H9 (cell line): ENCODE results near the gene ZC3H12C. TPM values are rescaled to one million over a fixed set of nuclear protein-coding genes. Genes with fewer than 3 reads are reported as not detected.

Experiments used
- DNase-seq: peaks from one replicate; pipeline ENCODE4 v3.0.0-alpha.2; 2017
- H2AFZ ChIP-seq: one replicate; pipeline ENCODE4 v1.6.1; 2013; ENCODE audit warnings: mild to moderate bottlenecking, low read length, control low read depth, moderate library complexity
- H2AK5ac ChIP-seq: 2 replicates; pipeline ENCODE4 v1.6.1; 2013; ENCODE audit warnings: low read length, control low read depth, mixed read lengths; ENCODE audit not compliant: insufficient read length
- H2BK120ac ChIP-seq: one replicate; pipeline ENCODE4 v1.6.1; 2013; ENCODE audit warnings: low read depth, mild to moderate bottlenecking, low read length, control low read depth, inconsistent platforms; ENCODE audit not compliant: poor library complexity, severe bottlenecking
- H2BK12ac ChIP-seq: 2 replicates; pipeline ENCODE4 v1.6.1; 2013; ENCODE audit warnings: low read length, control low read depth, mixed read lengths, low read depth; ENCODE audit not compliant: insufficient read length
- H2BK15ac ChIP-seq: 2 replicates; pipeline ENCODE4 v1.6.1; 2013; ENCODE audit warnings: low read depth, low read length, control low read depth
- H2BK20ac ChIP-seq: one replicate; pipeline ENCODE4 v1.6.1; 2013; ENCODE audit warnings: low read depth, mild to moderate bottlenecking, low read length, control low read depth, inconsistent platforms; ENCODE audit not compliant: poor library complexity, severe bottlenecking
- H2BK5ac ChIP-seq: 2 replicates; pipeline ENCODE4 v1.6.1; 2013; ENCODE audit warnings: low read length, control low read depth, mixed read lengths; ENCODE audit not compliant: insufficient read length
- H3K14ac ChIP-seq: 2 replicates; pipeline ENCODE4 v1.6.1; 2013; ENCODE audit warnings: low read length, control low read depth; ENCODE audit not compliant: insufficient read depth
- H3K18ac ChIP-seq: 2 replicates; pipeline ENCODE4 v1.6.1; 2013; ENCODE audit warnings: low read depth, mild to moderate bottlenecking, mixed read lengths, low read length, control low read depth; ENCODE audit not compliant: insufficient read length
- H3K23ac ChIP-seq: 2 replicates; pipeline ENCODE4 v1.6.1; 2013; ENCODE audit warnings: low read length, control low read depth, mixed read lengths, low read depth; ENCODE audit not compliant: insufficient read length
- H3K23me2 ChIP-seq: 2 replicates; pipeline ENCODE4 v1.6.1; 2013; ENCODE audit warnings: low read depth, mild to moderate bottlenecking, mixed read lengths, low read length, control low read depth; ENCODE audit not compliant: insufficient read length, poor library complexity, severe bottlenecking
- H3K27ac ChIP-seq: 2 replicates; pipeline ENCODE4 v1.5.1; 2013; ENCODE audit warnings: low read length, control low read depth, mixed read lengths, low read depth; ENCODE audit not compliant: insufficient read length
- H3K27me3 ChIP-seq: 2 replicates; pipeline ENCODE4 v1.6.1; 2013; ENCODE audit warnings: low read length, control low read depth, inconsistent platforms; ENCODE audit not compliant: insufficient read depth
- H3K4ac ChIP-seq: 2 replicates; pipeline ENCODE4 v1.6.1; 2013; ENCODE audit warnings: low read depth, mild to moderate bottlenecking, control low read depth, inconsistent platforms, low read length, moderate library complexity
- H3K4me1 ChIP-seq: 2 replicates; pipeline ENCODE4 v1.6.1; 2013; ENCODE audit warnings: low read length, control low read depth, inconsistent platforms; ENCODE audit not compliant: insufficient read depth
- H3K4me2 ChIP-seq: 2 replicates; pipeline ENCODE4 v1.6.1; 2013; ENCODE audit warnings: low read length, control low read depth, mixed read lengths; ENCODE audit not compliant: insufficient read length, insufficient read depth
- H3K56ac ChIP-seq: 2 replicates; pipeline ENCODE4 v1.6.1; 2013; ENCODE audit warnings: low read depth, mild to moderate bottlenecking, mixed read lengths, low read length, control low read depth; ENCODE audit not compliant: insufficient read length
- H3K79me1 ChIP-seq: 2 replicates; pipeline ENCODE4 v1.6.1; 2013; ENCODE audit warnings: low read depth, mild to moderate bottlenecking, moderate library complexity, low read length, control low read depth, inconsistent platforms; ENCODE audit not compliant: insufficient read depth, poor library complexity, severe bottlenecking
- H3K79me2 ChIP-seq: 2 replicates; pipeline ENCODE4 v1.6.1; 2013; ENCODE audit warnings: low read length, control low read depth, inconsistent platforms; ENCODE audit not compliant: insufficient read depth
- H3K9ac ChIP-seq: 2 replicates; pipeline ENCODE4 v1.6.1; 2013; ENCODE audit warnings: low read length, control low read depth, mixed read lengths; ENCODE audit not compliant: insufficient read length; ENCODE audit errors: extremely low read depth
- H3K9me3 ChIP-seq: one replicate; pipeline ENCODE4 v1.6.1; 2013; ENCODE audit warnings: low read depth, low read length, inconsistent platforms; ENCODE audit not compliant: control insufficient read depth
- H3T11ph ChIP-seq: one replicate; pipeline ENCODE4 v1.6.1; 2013; ENCODE audit warnings: mild to moderate bottlenecking, low read length, control low read depth, inconsistent platforms
- H4K20me1 ChIP-seq: one replicate; pipeline ENCODE4 v1.6.1; 2013; ENCODE audit not compliant: control insufficient read depth, insufficient read length, insufficient read depth
- H4K5ac ChIP-seq: 2 replicates; pipeline ENCODE4 v1.6.1; 2013; ENCODE audit warnings: low read depth, mild to moderate bottlenecking, mixed read lengths, low read length, control low read depth; ENCODE audit not compliant: insufficient read length
- H4K8ac ChIP-seq: replicated peaks from 2 replicates; pipeline ENCODE4 v1.6.1; 2013; ENCODE audit warnings: low read length, control low read depth, mixed read lengths, low read depth; ENCODE audit not compliant: insufficient read length
- H4K91ac ChIP-seq: 2 replicates; pipeline ENCODE4 v1.6.1; 2013; ENCODE audit warnings: low read depth, mild to moderate bottlenecking, moderate library complexity, mixed read lengths, low read length, control low read depth; ENCODE audit not compliant: insufficient read length
- H3K27ac Mint-ChIP-seq, 3 experiments: 2 replicates in 2 of 3; 3 replicates in 1 of 3; pipeline ENCODE4 v1.8.0; 2020 to 2021; ENCODE audit warnings: mixed read lengths in 3 of 3, mild to moderate bottlenecking in 1 of 3, moderate library complexity in 1 of 3
- H3K27me3 Mint-ChIP-seq: 2 replicates; pipeline ENCODE4 v1.8.0; 2021; ENCODE audit warnings: low read depth, mild to moderate bottlenecking, moderate library complexity, mixed read lengths
- H3K36me3 Mint-ChIP-seq, 3 experiments: 2 replicates in 2 of 3; 3 replicates in 1 of 3; pipeline ENCODE4 v1.8.0; 2020 to 2021; ENCODE audit warnings: low read depth in 3 of 3, mixed read lengths in 3 of 3; ENCODE audit not compliant: insufficient read depth in 1 of 3
- H3K4me1 Mint-ChIP-seq, 2 experiments: 2 replicates each; pipeline ENCODE4 v1.8.0; 2020; ENCODE audit warnings: mixed read lengths in 2 of 2
- H3K4me3 Mint-ChIP-seq, 2 experiments: 2 replicates in 1 of 2; 3 replicates in 1 of 2; pipeline ENCODE4 v1.8.0; 2020 to 2021; ENCODE audit warnings: mild to moderate bottlenecking in 2 of 2, mixed read lengths in 2 of 2, moderate library complexity in 1 of 2
- H3K9me3 Mint-ChIP-seq, 2 experiments: 2 replicates in 1 of 2; 3 replicates in 1 of 2; pipeline ENCODE4 v1.8.0; 2020; ENCODE audit warnings: mild to moderate bottlenecking in 2 of 2, mixed read lengths in 2 of 2, moderate library complexity in 1 of 2
- CTCF ChIP-seq: fragments of 200-600 bp; sonication (generic); conservative IDR thresholded peaks from 3 replicates; pipeline ENCODE4 v1.8.0; 2021; ENCODE audit warnings: antibody characterized with exemption, mild to moderate bottlenecking
- WGBS: extraction: QIAGEN DNeasy Blood & Tissue Kit; methylation state at CpG from one replicate; pipeline ENCODE4 v1.1.7; 2013; ENCODE audit warnings: missing lambda C conversion rate, low lambda C conversion rate, mixed read lengths; ENCODE audit not compliant: insufficient read length; ENCODE audit errors: extremely low coverage; 5-methylcytosine and 5-hydroxymethylcytosine counted together
- total RNA-seq: library from RNA; stranded (reverse); gene quantifications from 2 replicates; pipeline ENCODE4 v1.2.1, GENCODE V29; 2021

ZC3H12C gene
- total RNA-seq, 1 experiment from 2014 or later: 4.8 TPM

- Histone ChIP-seq H3K9me3 (no peaks in the 10 kb centered on the region), H3K4me1 (peaks cover 4% of the 10 kb centered on the region; the same call in 1 of the 2 replicates), H2BK120ac (no peak overlapping the region), H3K23me2 (peaks cover 7% of the 10 kb centered on the region), H2BK15ac (no peak overlapping the region), H3K18ac (no peak overlapping the region), H3T11ph (no peak overlapping the region), H3K27ac (no peak overlapping the region), H4K5ac (no peak overlapping the region), H2BK5ac (no peak overlapping the region), H4K8ac (no peak overlapping the region), H4K20me1 (no peaks in the 10 kb centered on the region), H3K14ac (no peak overlapping the region), H2AFZ (no peak overlapping the region), H2BK12ac (no peak overlapping the region), H3K9ac (no peak overlapping the region), H3K56ac (no peak overlapping the region), H3K23ac (no peak overlapping the region), H3K4me2 (no peak overlapping the region), H2BK20ac (no peak overlapping the region), H2AK5ac (no peak overlapping the region), H4K91ac (no peak overlapping the region), H3K79me2 (no peaks in the 10 kb centered on the region), H3K27me3 (no peaks in the 10 kb centered on the region; the same call in 1 of the 2 replicates), H3K79me1 (no peaks in the 10 kb centered on the region), H3K4ac (no peak overlapping the region)
- H3K27ac Mint-ChIP-seq: no peak overlapping the region
- no peak for DNase-seq
- no peak for TF ChIP-seq CTCF
- no CpG with 5 or more reads among the region's 5 CpGs for WGBS
- H3K9me3 Mint-ChIP-seq: peaks cover 0 to 4% of the 10 kb centered on the region in 2 experiments; a peak in 4 of 5 replicates
- peaks cover 12 to 14% of the 10 kb centered on the region in 2 experiments for H3K4me1 Mint-ChIP-seq
- H3K36me3 Mint-ChIP-seq: peaks cover 4 to 12% (median 11%) of the 10 kb centered on the region in 3 experiments; a peak in 6 of 7 replicates
- peaks cover 9% of the 10 kb centered on the region for H3K27me3 Mint-ChIP-seq
- H3K4me3 Mint-ChIP-seq: no peak overlapping the region
Observed at GRCh38 chr11:110097459-110098012, 4.3 kb downstream of the ZC3H12C start.
